COLO668 (cell line): Measurements from ENCODE around the gene SCFD2.
"Not testable (repeated sequence)": the region's sequence is repeated elsewhere in the genome, so short reads cannot be mapped to it uniquely, and the experiment has no call there.

Experiments used
- DNase-seq: peaks from one replicate; lab custom pipeline; 2025; ENCODE audit not compliant: unreplicated experiment; lab: John Stamatoyannopoulos, UW

SCFD2 gene

GRCh38 chr4:53150631-53151488 is 215.0 kb downstream of the SCFD2 start:
- DNase-seq: no peak

DNA sequence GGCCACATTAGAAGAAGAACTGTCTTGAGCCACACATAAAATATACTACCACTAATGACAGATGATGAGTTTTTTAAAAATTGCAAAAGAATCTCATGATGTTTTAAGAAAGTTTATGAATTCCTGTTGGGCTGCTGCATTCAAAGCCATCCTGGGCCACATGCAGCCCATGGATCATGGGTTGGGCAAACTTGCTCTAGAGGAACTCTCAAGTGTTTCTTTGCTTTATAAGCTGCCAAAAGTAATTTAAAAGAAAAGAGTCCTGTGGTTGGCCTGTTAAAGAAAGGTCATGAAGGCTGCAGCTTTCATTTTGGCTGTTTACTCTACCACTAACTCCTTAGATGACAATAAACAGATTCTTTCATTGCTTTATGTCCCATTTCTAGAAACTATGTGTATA is 218.2 kb downstream of the SCFD2 start:
- DNase-seq: no peak

DNA sequence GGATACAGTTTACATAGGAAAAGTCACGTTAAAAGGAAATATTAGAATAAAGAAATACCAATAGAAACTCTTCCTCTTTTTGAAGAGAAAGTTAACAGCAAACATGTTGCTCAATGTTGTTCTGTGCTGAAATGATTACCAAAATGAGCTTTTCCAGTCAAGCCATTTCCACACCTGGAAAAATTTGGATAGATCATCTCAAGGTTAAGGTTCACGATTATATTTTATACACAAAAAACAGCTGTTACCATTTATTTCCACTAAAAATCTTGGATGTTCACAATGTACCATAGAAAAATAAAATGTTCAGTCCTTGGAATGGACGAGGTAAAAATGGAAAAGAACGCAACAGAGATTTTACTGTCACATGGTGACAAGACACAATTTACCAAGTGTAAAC is 218.7 kb downstream of the SCFD2 start:
- DNase-seq: no peak

DNA sequence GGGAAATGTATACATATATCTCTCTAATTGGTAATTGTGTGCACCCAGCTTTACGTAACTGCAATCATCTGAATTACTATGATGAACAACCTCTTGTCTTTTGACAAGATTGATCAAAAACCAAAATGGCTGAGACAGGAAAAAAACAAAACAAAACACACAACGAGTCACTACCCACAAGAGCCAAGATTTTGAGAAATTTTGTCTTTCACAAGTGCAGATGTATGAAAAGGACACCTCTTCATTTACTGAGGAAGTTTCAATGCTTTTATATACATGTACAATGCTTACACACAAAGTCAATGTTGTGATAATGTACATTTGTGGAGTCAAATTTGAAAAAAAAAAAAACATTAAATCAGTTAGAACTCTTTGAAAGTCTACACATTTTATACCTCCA is 224.6 kb downstream of the SCFD2 start:
- no peak for DNase-seq

- DNase-seq: not testable (repeated sequence)
Measured at GRCh38 chr4:53139256-53139655, 226.6 kb downstream of the SCFD2 start.

GRCh38 chr4:53137468-53137867 is 228.4 kb downstream of the SCFD2 start:
- DNase-seq: no peak

- no peak for DNase-seq
Measured at GRCh38 chr4:53136954-53137353, 228.9 kb downstream of the SCFD2 start.

DNA sequence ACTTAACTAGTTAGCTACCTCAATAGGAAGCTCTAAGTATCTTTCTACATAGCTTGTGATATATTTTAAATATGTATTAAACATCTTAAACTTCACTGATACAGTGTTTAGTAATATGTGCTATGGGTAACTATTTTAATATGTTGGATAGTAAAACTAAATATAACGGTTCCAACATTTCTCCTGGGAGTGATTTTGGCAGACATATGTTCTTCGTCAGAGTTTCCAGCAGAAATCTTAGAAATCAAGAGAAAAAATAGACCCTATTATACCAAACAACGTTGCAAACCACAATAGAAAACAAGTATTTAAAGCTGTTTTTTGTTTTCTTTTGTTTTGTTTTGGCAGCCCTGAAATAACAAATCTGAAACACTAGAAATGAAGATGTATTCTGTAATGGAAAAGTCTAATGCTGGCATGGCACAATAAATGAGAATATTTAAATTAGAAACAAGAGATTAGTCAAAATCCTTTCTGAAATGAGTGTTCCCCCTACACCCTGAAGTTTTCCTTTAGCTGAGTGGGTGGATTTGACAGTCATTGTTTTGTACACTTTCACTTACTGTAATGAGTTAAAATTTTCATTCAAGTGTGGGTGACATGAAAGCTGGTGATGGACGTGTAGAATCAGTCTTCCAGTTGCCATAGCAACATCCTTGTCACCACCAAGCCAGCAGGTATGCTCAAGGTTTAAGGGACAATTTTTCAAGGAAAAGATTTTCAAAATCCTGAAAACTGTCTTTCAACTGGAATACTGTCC is 233.5 kb downstream of the SCFD2 start:
- DNase-seq: no peak

- DNase-seq: no peak
Measured at GRCh38 chr4:53131562-53131925, 234.3 kb downstream of the SCFD2 start.

DNA sequence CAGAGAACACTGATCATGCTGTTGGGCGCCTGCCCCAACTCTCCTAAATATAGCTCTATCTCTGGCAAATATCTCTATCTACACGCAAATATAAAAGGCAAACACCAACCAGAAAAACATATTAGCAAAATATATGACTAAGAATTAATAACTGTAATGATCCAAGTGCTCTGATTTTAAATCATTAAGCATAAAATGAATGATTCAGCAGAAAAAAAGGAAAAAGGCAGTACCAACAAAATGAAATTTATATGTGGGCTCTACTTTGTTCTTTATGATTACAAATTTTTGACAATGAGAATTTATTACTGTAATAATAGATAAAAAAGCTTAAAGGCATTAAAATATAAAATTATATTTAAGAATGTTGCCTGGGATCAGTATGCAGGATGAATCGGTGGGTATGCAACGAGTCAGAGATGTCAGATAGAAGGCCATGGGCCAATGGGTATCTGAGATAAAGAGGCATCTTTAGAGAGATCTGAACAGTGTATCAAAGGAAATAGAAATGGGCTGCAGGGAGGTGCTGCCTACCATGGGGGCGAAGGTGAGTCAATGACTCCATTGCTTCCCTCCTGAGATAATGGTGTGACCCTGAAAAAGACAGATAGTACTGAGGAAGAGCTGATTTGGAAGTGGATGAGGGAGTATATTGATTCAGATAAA is 234.8 kb downstream of the SCFD2 start:
- no peak for DNase-seq

DNA sequence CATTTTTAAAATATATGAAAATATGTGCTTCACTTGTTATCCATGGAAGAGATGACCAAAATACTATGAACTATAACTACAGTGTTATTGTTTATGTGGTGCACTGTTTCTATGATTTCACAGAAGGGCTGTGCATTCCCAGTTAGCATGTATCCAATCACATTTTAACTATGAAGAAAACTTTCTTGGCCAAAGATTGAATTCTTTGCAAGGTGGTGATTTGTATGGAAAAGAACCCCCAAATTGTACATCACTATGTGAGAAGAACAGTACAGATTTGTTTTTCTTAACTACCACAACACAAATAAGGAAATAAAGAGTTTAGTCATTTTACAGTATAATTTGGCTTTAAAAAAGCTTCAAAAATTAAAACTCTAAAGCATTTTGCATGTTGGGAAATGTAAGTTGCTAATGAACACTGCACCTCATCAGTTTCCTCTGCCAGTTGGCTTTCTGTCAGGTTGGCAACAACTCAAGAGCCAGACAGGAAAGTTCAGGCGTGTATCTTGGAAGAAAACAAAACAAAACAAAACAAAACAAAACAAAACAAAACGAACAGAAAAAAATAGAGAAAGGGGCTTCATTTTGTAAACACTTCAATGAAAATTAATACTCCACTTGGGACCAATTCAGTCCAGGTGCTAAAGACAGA is 237.0 kb downstream of the SCFD2 start:
- no peak for DNase-seq

DNA sequence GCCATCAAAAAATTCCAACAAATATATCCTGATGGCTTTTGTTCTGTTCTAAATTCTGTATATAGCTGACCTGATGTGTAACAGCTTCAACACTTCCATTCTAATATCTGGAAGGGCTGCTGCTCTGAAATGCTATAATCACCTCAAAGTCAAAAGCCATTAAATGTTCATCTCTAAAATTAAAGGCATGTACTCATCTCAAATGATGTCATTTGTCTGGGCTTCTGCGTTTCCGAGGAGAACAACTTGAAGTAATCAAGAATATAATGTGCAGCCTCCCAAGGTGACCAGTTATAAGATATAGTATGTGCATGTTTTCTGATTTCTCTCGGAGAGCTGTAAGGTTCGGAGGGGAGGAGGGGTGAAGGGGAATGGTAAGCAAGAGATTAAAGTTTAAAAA is 237.6 kb downstream of the SCFD2 start:
- no peak for DNase-seq

GRCh38 chr4:53127365-53127764 is 238.5 kb downstream of the SCFD2 start:
- no peak for DNase-seq

- no peak for DNase-seq
Measured at GRCh38 chr4:53126099-53126498, 239.8 kb downstream of the SCFD2 start.

DNA sequence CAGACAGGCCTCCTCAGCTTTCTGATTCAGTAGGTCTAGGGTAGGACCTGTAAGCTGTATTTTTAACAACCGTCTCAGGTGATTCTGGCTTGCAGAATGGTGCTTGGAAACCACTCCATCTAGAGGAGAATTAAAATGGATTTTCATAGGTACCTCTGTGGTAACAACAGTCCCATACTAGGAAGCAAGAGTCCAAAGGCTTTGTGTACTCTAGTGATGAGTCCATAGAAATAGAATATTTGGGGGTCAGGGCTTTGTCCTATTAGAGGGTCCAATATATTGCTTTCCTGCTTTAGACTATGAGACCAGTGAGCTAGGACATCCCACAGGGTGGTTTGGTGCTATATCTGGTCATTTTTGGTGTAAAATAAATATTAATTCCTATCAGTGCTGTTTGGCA is 242.0 kb downstream of the SCFD2 start:
- DNase-seq: no peak

GRCh38 chr4:53123171-53123570 is 242.7 kb downstream of the SCFD2 start:
- DNase-seq: no peak

GRCh38 chr4:53122280-53123116 is 243.4 kb downstream of the SCFD2 start:
- no peak for DNase-seq

- DNase-seq: no peak
Measured at GRCh38 chr4:53121264-53121865, 244.5 kb downstream of the SCFD2 start.

GRCh38 chr4:53120778-53121177 is 245.1 kb downstream of the SCFD2 start:
- no peak for DNase-seq

DNA sequence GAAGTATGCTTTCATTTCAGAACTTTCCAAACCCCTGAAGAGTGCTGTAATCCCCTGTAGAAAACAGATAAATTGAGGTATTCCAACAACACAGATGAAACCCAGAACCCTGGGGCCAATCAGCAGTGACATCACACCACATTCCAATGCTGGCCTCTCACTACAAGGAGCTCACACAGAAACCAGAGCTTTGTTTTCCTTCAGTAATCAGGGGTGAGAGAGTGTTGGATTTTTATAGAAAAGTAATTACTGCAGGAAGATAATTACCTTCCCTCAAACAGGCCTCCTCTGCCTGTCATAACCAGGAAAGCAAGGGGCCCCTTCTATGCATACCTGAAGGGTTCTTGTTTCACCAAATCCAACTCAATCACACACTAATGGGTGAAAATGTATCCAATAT is 246.2 kb downstream of the SCFD2 start:
- DNase-seq: no peak
